Omental fat pad (tissue), 4 donors: ENCODE measurements around the gene OPA1. TPM values are rescaled to one million over a fixed set of nuclear protein-coding genes. Genes with fewer than 3 reads are reported as not detected.

Source experiments
- ATAC-seq: fragments of 150-250 bp; one replicate; pipeline ENCODE4 v1.9.1; 2016; ENCODE audit warnings: mild to moderate bottlenecking, moderate library complexity; ENCODE audit not compliant: low FRiP score
- DNase-seq: peaks from one replicate; pipeline ENCODE4 v3.0.0-alpha.2; 2019; ENCODE audit warnings: low spot score
- CTCF ChIP-seq, 3 donors: fragments of 450-650 bp; IDR thresholded peaks; one replicate each; pipeline ENCODE4 v1.5.1; 2016 to 2017; ENCODE audit warnings: antibody characterized with exemption in 3 of 3, mild to moderate bottlenecking in 3 of 3, moderate library complexity in 2 of 3
- total RNA-seq, 4 donors: library from RNA; depleted of rRNA; stranded (reverse); fragments of >200 nt; gene quantifications; one replicate each; pipeline ENCODE4 v1.1.0, GENCODE V29; 2016

OPA1 gene
- total RNA-seq, 4 donors from 2014 or later: 40.3 to 64.1 (median 41.9) TPM

GRCh38 chr3:193660171-193660570 is 67.2 kb downstream of the OPA1 start:
- ATAC-seq (no peak), DNase-seq (no peak)
- no peak for TF ChIP-seq CTCF (IDR thresholded peaks at IDR 0.05)

- no peak for DNase-seq
Observed at GRCh38 chr3:193660698-193661411, 67.8 kb downstream of the OPA1 start.

GRCh38 chr3:193662757-193663322 is 69.8 kb downstream of the OPA1 start:
- DNase-seq (no peak), ATAC-seq (peak; percentile 78)
- no peak for TF ChIP-seq CTCF (IDR thresholded peaks at IDR 0.05)

More at GRCh38 chr3:193660698-193661411, 67.8 kb downstream of the OPA1 start:
- TF ChIP-seq CTCF (IDR thresholded peaks at IDR 0.05): no peak
- no peak for ATAC-seq

GRCh38 chr3:193665370-193665989 is 72.5 kb downstream of the OPA1 start:
- ATAC-seq (no peak), DNase-seq (no peak)
- TF ChIP-seq CTCF (IDR thresholded peaks at IDR 0.05): no peak

- TF ChIP-seq CTCF (IDR thresholded peaks at IDR 0.05): no peak
- DNase-seq (no peak), ATAC-seq (no peak)
Observed at GRCh38 chr3:193673845-193674244, 80.8 kb downstream of the OPA1 start.

GRCh38 chr3:193674714-193675113 is 81.7 kb downstream of the OPA1 start:
- ATAC-seq: no peak
- no peak for DNase-seq
- no peak for TF ChIP-seq CTCF (IDR thresholded peaks at IDR 0.05)
